AG04450 (cell line): Measurements from ENCODE around the gene SGMS2. TPM values are rescaled to one million over a fixed set of nuclear protein-coding genes. Genes with fewer than 3 reads are reported as not detected.

Experiments
- CTCF ChIA-PET: fragments of 300-600, 350-600 bp; formaldehyde crosslinking; extraction: SDS; loops from one replicate; lab custom pipeline; 2022; ENCODE audit warnings: antibody characterized with exemption, inconsistent platforms; lab: Charles Lee
- POLR2A ChIA-PET: fragments of 350-600 bp; formaldehyde crosslinking; extraction: SDS; loops from one replicate; lab custom pipeline; 2021; ENCODE audit warnings: antibody characterized with exemption, inconsistent platforms; lab: Yijun Ruan, JAX
- DNase-seq: peaks from one replicate; pipeline ENCODE4 v3.0.0-alpha.2; 2011; ENCODE audit warnings: low read depth, low spot score
- H3K27ac ChIP-seq: one replicate; pipeline ENCODE4 v1.5.1; 2012; ENCODE audit warnings: low read depth, low read length, control low read depth
- H3K27me3 ChIP-seq: one replicate; pipeline ENCODE4 v1.6.0; 2012; ENCODE audit warnings: low read length; ENCODE audit not compliant: control insufficient read depth, insufficient read depth
- H3K4me3 ChIP-seq: 2 replicates; pipeline ENCODE4 v1.5.1; 2011; ENCODE audit warnings: mild to moderate bottlenecking, low read depth, low read length, control low read depth
- H3K9me3 ChIP-seq: 2 replicates; pipeline ENCODE4 v1.5.1; 2012; ENCODE audit warnings: low read length; ENCODE audit not compliant: control insufficient read depth, insufficient read depth
- CTCF ChIP-seq: IDR thresholded peaks from 2 replicates; pipeline ENCODE4 v1.5.1; 2011; ENCODE audit warnings: low read depth, low read length, control low read depth, inconsistent platforms
- polyA plus RNA-seq: library from polyadenylated mRNA; depleted of rRNA; stranded (reverse); fragments of >200 nt; gene quantifications from 2 replicates; pipeline ENCODE4 v1.2.3, GENCODE V29; 2011

SGMS2 gene
- polyA plus RNA-seq, 1 experiment = 13.3 TPM

- POLR2A ChIA-PET = no interaction called here
- Histone ChIP-seq H3K4me3 (no peak overlapping the region), H3K27me3 (peaks cover 9% of the 10 kb centered on the region), H3K9me3 (no peaks in the 10 kb centered on the region), H3K27ac (no peak overlapping the region)
- no peak for DNase-seq
- CTCF ChIA-PET = no interaction called here
- TF ChIP-seq CTCF = no peak
Observed at GRCh38 chr4:107815158-107815557, 9.6 kb upstream of the SGMS2 start.

- ChIA-PET POLR2A (no interaction called here), CTCF (no interaction called here)
- DNase-seq = no peak
- TF ChIP-seq CTCF = no peak
- Histone ChIP-seq H3K27me3 (peaks cover 12% of the 10 kb centered on the region), H3K4me3 (no peak overlapping the region), H3K27ac (no peak overlapping the region), H3K9me3 (no peaks in the 10 kb centered on the region)
Observed at GRCh38 chr4:107818301-107818910, 6.3 kb upstream of the SGMS2 start.

DNA sequence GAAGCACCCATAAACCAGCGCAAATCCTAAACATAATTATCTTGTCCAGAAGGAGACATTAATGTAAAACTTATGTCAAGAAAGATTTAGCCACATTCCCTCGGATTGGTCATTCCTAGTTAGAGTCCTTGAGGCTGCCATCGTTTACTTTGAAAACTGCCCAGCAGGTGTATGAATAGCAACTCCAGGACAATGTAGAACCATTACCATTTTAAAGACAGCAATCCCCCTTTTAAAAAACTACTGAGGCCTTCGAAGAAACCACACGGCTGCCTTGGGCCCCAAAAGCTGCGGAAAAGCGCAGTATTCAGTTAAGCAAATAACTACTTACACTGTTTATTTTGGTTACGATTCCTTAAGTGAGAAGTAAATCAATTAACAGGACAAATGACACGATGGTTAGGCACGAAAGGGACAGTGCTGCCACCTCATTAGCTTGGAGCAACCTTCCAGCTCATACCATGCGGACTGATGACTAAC lies 822 bp upstream of the SGMS2 start:
- no peak for TF ChIP-seq CTCF
- Histone ChIP-seq H3K27ac (peak overlapping the region; percentile 70), H3K4me3 (peak overlapping the region; percentile 67), H3K27me3 (peaks cover 10% of the 10 kb centered on the region), H3K9me3 (no peaks in the 10 kb centered on the region)
- POLR2A ChIA-PET = no interaction called here
- DNase-seq = no peak
- CTCF ChIA-PET = no interaction called here

- Histone ChIP-seq H3K27ac (peak overlapping the region; percentile 50), H3K4me3 (peak overlapping the region; percentile 67), H3K9me3 (no peaks in the 10 kb centered on the region), H3K27me3 (peaks cover 3% of the 10 kb centered on the region)
- ChIA-PET POLR2A (interaction anchor here (0.6 to 0.7 kb wide), 2 partner anchors 46 to 541 kb away, joined by 3 to 4 read pairs; no protein-coding TSS in a partner anchor), CTCF (interaction anchor here (1.1 to 1.5 kb wide), 3 partner anchors 19 to 88 kb away, joined by 3 to 4 read pairs (median 3); no protein-coding TSS in a partner anchor)
- DNase-seq = no peak
- TF ChIP-seq CTCF = no peak
Observed at GRCh38 chr4:107825072-107825824, 516 bp downstream of the SGMS2 start.
